Tibial nerve (tissue), 4 donors: ENCODE results near the gene CA11. TPM values are rescaled to one million over a fixed set of nuclear protein-coding genes. Genes with fewer than 3 reads are reported as not detected.
A peak's percentile ranks its signal among the peaks of the same experiment; 100 is the strongest.

Source experiments
- DNase-seq, 2 donors: peaks; one replicate each; pipeline ENCODE4 v3.0.0-alpha.2; 2019; ENCODE audit warnings: low spot score in 2 of 2
- H3K27ac ChIP-seq, 4 donors: fragments of 200-600 bp; sonication (generic) in 3 of 4; one replicate each; pipeline ENCODE4 v1.5.1; 2017 to 2019; ENCODE audit warnings: mild to moderate bottlenecking in 1 of 4
- H3K27me3 ChIP-seq, 2 donors: fragments of 200-600 bp; sonication (generic) in 1 of 2; one replicate each; pipeline versions ENCODE4 v1.5.1 to v1.6.0; 2017 to 2019
- H3K36me3 ChIP-seq, 3 donors: fragments of 200-600 bp; sonication (generic); one replicate each; pipeline ENCODE4 v1.5.1; 2018 to 2019
- H3K4me1 ChIP-seq, 4 donors: fragments of 200-600 bp; sonication (generic) in 3 of 4; one replicate each; pipeline ENCODE4 v1.5.1; 2017 to 2019
- H3K4me3 ChIP-seq, 4 donors: fragments of 200-600 bp; sonication (generic) in 3 of 4; one replicate each; pipeline ENCODE4 v1.5.1; 2017 to 2019; ENCODE audit warnings: mild to moderate bottlenecking in 1 of 4, moderate library complexity in 1 of 4
- H3K9me3 ChIP-seq, 4 donors: fragments of 200-600 bp; sonication (generic) in 3 of 4; one replicate each; pipeline ENCODE4 v1.5.1; 2017 to 2019
- CTCF ChIP-seq, 5 experiments: fragments of 200-600 bp in 3 of 5; fragments of 450-650 bp in 2 of 5; sonication (generic) in 3 of 5; IDR thresholded peaks; one replicate each; pipeline ENCODE4 v1.5.1; 2016 to 2019; ENCODE audit warnings: antibody characterized with exemption in 5 of 5, mild to moderate bottlenecking in 3 of 5, moderate library complexity in 2 of 5
- EP300 ChIP-seq, 2 donors: sonication (generic); formaldehyde crosslinking; IDR thresholded peaks; one replicate each; pipeline ENCODE4 v1.6.1; 2017; ENCODE audit warnings: antibody characterized with exemption in 2 of 2, mild to moderate bottlenecking in 1 of 2
- POLR2A ChIP-seq, 2 donors: fragments of 450-650 bp; IDR thresholded peaks; one replicate each; pipeline ENCODE4 v1.6.1; 2017; ENCODE audit warnings: antibody characterized with exemption in 2 of 2, mild to moderate bottlenecking in 2 of 2, moderate library complexity in 2 of 2
- WGBS, 2 donors: methylation state at CpG; one replicate each; pipeline ENCODE4 v1.1.5; 2018; 5-methylcytosine and 5-hydroxymethylcytosine counted together
- total RNA-seq, 4 donors: library from RNA; depleted of rRNA; stranded (reverse); fragments of >200 nt; gene quantifications; one replicate each; pipeline ENCODE4 v1.1.0, GENCODE V29; 2016

CA11 gene
- total RNA-seq, 4 donors from 2014 or later = 3.1 to 5.4 (median 4.0) TPM

- TF ChIP-seq EP300 (IDR thresholded peaks at IDR 0.05) (peak; percentile 28 to 91), POLR2A (IDR thresholded peaks at IDR 0.05) (peak; percentile 21 to 72), CTCF (IDR thresholded peaks at IDR 0.05) (peak in 1 of 5 experiments; percentile 42)
- Histone ChIP-seq H3K4me3 (peak overlapping the region; percentile 49 to 85 (median 64)), H3K27me3 (no peaks in the 10 kb centered on the region), H3K4me1 (peaks cover 0 to 55% (median 39%) of the 10 kb centered on the region in 4 donors), H3K36me3 (peaks cover 0 to 2% (median 0%) of the 10 kb centered on the region in 3 donors), H3K27ac (peak overlapping the region; percentile 94 to 99 (median 99)), H3K9me3 (no peaks in the 10 kb centered on the region)
- WGBS, 2 donors = 0% methylated on average over 34 to 36 of the region's 38 CpGs
- peak; percentile 99 for DNase-seq
These were observed 8.5 kb downstream of the CA11 start for GRCh38 chr19:48637449-48637947.

- WGBS, 2 donors = 0 to 1% methylated on average over 17 to 30 of the region's 40 CpGs
- Histone ChIP-seq H3K9me3 (no peaks in the 10 kb centered on the region), H3K4me1 (peaks cover 0 to 59% (median 40%) of the 10 kb centered on the region in 4 donors), H3K27me3 (no peaks in the 10 kb centered on the region), H3K36me3 (peaks cover 0 to 7% (median 0%) of the 10 kb centered on the region in 3 donors), H3K27ac (peak within 1 kb of the TSS; percentile 94 to 99 (median 99)), H3K4me3 (peak within 1 kb of the TSS; percentile 49 to 85 (median 64))
- TF ChIP-seq EP300 (IDR thresholded peaks at IDR 0.05) = no peak
- peak in 3 of 5 experiments; percentile 17 to 27 (median 19) for TF ChIP-seq CTCF (IDR thresholded peaks at IDR 0.05)
- TF ChIP-seq POLR2A (IDR thresholded peaks at IDR 0.05) = no peak
- no peak for DNase-seq
These were observed 9.0 kb downstream of the CA11 start, which contains the start of gene DBP for GRCh38 chr19:48636859-48637448. Gene DBP (minus strand): TSS chr19:48637379. CDS start chr19:48636994, 385 bp downstream.

GRCh38 chr19:48635966-48636858, 9.8 kb downstream of the CA11 start:
- Histone ChIP-seq H3K4me3 (peak overlapping the region; percentile 32 to 85 (median 60)), H3K27me3 (no peaks in the 10 kb centered on the region), H3K27ac (peak overlapping the region; percentile 94 to 99 (median 99)), H3K36me3 (peaks cover 0 to 14% (median 0%) of the 10 kb centered on the region in 3 donors), H3K4me1 (peaks cover 0 to 65% (median 40%) of the 10 kb centered on the region in 4 donors), H3K9me3 (no peaks in the 10 kb centered on the region)
- no peak for TF ChIP-seq EP300 (IDR thresholded peaks at IDR 0.05)
- TF ChIP-seq CTCF (IDR thresholded peaks at IDR 0.05) = no peak
- no peak for TF ChIP-seq POLR2A (IDR thresholded peaks at IDR 0.05)
- 4 to 5% methylated on average over 30 to 35 of the region's 35 CpGs for WGBS, 2 donors
- no peak for DNase-seq

GRCh38 chr19:48635263-48635965, 10.6 kb downstream of the CA11 start:
- 1 to 2% methylated on average over 28 to 48 of the region's 67 CpGs for WGBS, 2 donors
- Histone ChIP-seq H3K9me3 (no peaks in the 10 kb centered on the region), H3K27me3 (no peaks in the 10 kb centered on the region), H3K27ac (peak overlapping the region; percentile 94 to 99 (median 99)), H3K4me1 (peaks cover 0 to 73% (median 47%) of the 10 kb centered on the region in 4 donors), H3K36me3 (peaks cover 0 to 22% (median 0%) of the 10 kb centered on the region in 3 donors), H3K4me3 (peak overlapping the region; percentile 32 to 85 (median 60))
- DNase-seq = peak; percentile 70 to 76
- TF ChIP-seq POLR2A (IDR thresholded peaks at IDR 0.05) (peak in 1 of 2 donors; percentile 85), CTCF (IDR thresholded peaks at IDR 0.05) (no peak), EP300 (IDR thresholded peaks at IDR 0.05) (peak in 1 of 2 donors; percentile 68)
